GM12891 (cell line): ENCODE data around the gene SEMA3A.

ENCODE experiments used
- PAX5 ChIP-seq: IDR thresholded peaks from 2 replicates; pipeline ENCODE4 v1.6.1; 2011; ENCODE audit warnings: low read length, moderate library complexity, mild to moderate bottlenecking; ENCODE audit not compliant: insufficient read depth, severe bottlenecking
- POLR2A ChIP-seq: IDR thresholded peaks from 2 replicates; pipeline ENCODE4 v1.6.1; 2011; ENCODE audit warnings: low read depth, low read length, control low read depth
- POLR2AphosphoS5 ChIP-seq: IDR thresholded peaks from 2 replicates; pipeline ENCODE4 v1.6.1; 2011; ENCODE audit warnings: low read depth, low read length, control low read depth
- SPI1 ChIP-seq: IDR thresholded peaks from 2 replicates; pipeline ENCODE4 v1.6.1; 2011; ENCODE audit warnings: low read depth, low read length, control low read depth
- TAF1 ChIP-seq: IDR thresholded peaks from 2 replicates; pipeline ENCODE4 v1.6.1; 2011; ENCODE audit warnings: low read depth, low read length, control low read depth

- TF ChIP-seq POLR2AphosphoS5, result no peak
- TF ChIP-seq TAF1, result no peak
- TF ChIP-seq POLR2A, result no peak
- no peak for TF ChIP-seq SPI1
- no peak for TF ChIP-seq PAX5
Measured at GRCh38 chr7:84149573-84149972, 45.0 kb downstream of the SEMA3A start.
